ENCODE data around the gene PDE2A.

DNA sequence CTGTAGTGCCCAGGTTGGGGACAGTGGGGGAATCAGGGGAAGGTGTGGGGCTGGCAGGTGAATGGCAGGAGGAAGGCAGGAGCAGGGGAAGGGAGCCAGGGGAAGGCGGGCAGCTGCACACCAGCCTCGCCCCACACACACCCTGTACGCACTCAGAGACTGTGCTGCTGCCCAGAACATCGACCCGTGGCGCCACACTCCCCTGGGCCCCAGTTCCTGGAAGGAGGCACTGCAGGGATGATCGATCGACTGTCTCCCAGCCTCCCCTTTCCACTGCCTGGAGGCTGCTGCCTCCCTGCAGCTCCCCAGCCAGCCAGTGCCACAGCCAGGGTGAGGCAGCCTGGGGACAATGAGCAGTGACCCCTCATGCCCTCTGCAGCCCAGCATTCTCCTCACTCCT, 19.2 kb downstream of the PDE2A start:
- no peak for TF ChIP-seq POLR2AphosphoS5 (IDR thresholded peaks at IDR 0.05)
- no peak for TF ChIP-seq CTCF (IDR thresholded peaks at IDR 0.05)
- no peak for TF ChIP-seq EP300 (IDR thresholded peaks at IDR 0.05)
- TF ChIP-seq POLR2A (IDR thresholded peaks at IDR 0.05; ENCODE audit: low read depth), result no peak

All from esophagus muscularis mucosa (tissue), 4 donors.